ENCODE data around the gene LECT2. TPM values are rescaled to one million over a fixed set of nuclear protein-coding genes. Genes with fewer than 3 reads are reported as not detected.

Gene LECT2
- polyA plus RNA-seq, 1 donor (not counting 4 experiments of a cell fraction or from before 2014, with no cell fraction given) = not detected

DNA sequence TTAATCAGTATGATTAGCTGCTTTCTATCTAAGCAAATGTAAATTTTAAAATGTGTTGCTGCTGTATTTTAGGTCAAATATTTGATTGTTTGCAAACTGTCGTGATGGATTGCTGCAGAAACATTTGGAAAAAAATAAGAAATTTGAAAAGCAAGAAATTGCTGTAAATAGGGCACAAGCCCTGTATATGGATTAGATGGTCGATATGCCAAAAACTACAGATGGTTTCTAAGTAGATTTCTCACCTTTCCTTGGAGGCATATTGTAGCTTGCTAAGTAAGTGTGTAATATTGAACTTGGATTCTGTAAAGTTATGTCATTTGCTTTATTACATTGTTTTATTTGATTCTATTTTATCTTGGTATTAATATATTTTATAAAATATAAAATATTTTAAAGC lies 13.1 kb downstream of the LECT2 start:
- no peak overlapping the region for H3K27ac ChIP-seq (ENCODE audit: control insufficient read depth, insufficient read depth, low read length)
- peaks cover 5% of the 10 kb centered on the region for H3K27me3 ChIP-seq (ENCODE audit: control insufficient read depth, extremely low read depth, insufficient read depth, low read length)
- no peaks in the 10 kb centered on the region for H3K36me3 ChIP-seq (ENCODE audit: control insufficient read depth in 2 of 2, extremely low read depth in 1 of 2, insufficient read depth in 2 of 2, low read length in 2 of 2)
- FAIRE-seq = no peak
- no peak overlapping the region for H3K9ac ChIP-seq (ENCODE audit: control insufficient read depth, extremely low read depth, insufficient read depth, low read length)
- no peaks in the 10 kb centered on the region for H4K20me1 ChIP-seq (ENCODE audit: control insufficient read depth, extremely low read depth, insufficient read depth, low read length)
- H3K4me2 ChIP-seq (ENCODE audit: control insufficient read depth, extremely low read depth, insufficient read depth, low read depth, low read length) = no peak overlapping the region
- H3K79me2 ChIP-seq (ENCODE audit: control insufficient read depth, insufficient read depth, low read length) = no peaks in the 10 kb centered on the region
- dilution Hi-C loops (cut with MboI; ENCODE audit: extremely low pct_ligation_motif_present, low sequenced_read_pairs) = no loop called here
- H3K4me1 ChIP-seq (ENCODE audit: control insufficient read depth, extremely low read depth, insufficient read depth, low read length) = no peaks in the 10 kb centered on the region
- DNase-seq (ENCODE audit: low read depth, low spot score) = no peak
- H3K9me1 ChIP-seq (ENCODE audit: control insufficient read depth, extremely low read depth, insufficient read depth, low read length) = no peaks in the 10 kb centered on the region
- no peak overlapping the region for H3K4me3 ChIP-seq (ENCODE audit: control insufficient read depth in 2 of 3, extremely low read depth in 1 of 3, insufficient read depth in 2 of 3, low read depth in 1 of 3, low read length in 3 of 3)
- no peak overlapping the region for H2AFZ ChIP-seq (ENCODE audit: control insufficient read depth, low read length)
- TF ChIP-seq, protein P1, sequence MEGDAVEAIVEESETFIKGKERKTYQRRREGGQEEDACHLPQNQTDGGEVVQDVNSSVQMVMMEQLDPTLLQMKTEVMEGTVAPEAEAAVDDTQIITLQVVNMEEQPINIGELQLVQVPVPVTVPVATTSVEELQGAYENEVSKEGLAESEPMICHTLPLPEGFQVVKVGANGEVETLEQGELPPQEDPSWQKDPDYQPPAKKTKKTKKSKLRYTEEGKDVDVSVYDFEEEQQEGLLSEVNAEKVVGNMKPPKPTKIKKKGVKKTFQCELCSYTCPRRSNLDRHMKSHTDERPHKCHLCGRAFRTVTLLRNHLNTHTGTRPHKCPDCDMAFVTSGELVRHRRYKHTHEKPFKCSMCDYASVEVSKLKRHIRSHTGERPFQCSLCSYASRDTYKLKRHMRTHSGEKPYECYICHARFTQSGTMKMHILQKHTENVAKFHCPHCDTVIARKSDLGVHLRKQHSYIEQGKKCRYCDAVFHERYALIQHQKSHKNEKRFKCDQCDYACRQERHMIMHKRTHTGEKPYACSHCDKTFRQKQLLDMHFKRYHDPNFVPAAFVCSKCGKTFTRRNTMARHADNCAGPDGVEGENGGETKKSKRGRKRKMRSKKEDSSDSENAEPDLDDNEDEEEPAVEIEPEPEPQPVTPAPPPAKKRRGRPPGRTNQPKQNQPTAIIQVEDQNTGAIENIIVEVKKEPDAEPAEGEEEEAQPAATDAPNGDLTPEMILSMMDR (optimal IDR thresholded peaks at IDR 0.05 in 1 of 3, IDR thresholded peaks at IDR 0.05 in 1 of 3, conservative IDR thresholded peaks at IDR 0.05 in 1 of 3; ENCODE audit: extremely low read depth in 1 of 3, insufficient read depth in 2 of 3, low read length in 3 of 3) = no peak
- TF ChIP-seq EZH2 (IDR thresholded peaks at IDR 0.05; ENCODE audit: low read length) = no peak
- H3K9me3 ChIP-seq (ENCODE audit: control insufficient read depth, low read depth, low read length) = no peaks in the 10 kb centered on the region

DNA sequence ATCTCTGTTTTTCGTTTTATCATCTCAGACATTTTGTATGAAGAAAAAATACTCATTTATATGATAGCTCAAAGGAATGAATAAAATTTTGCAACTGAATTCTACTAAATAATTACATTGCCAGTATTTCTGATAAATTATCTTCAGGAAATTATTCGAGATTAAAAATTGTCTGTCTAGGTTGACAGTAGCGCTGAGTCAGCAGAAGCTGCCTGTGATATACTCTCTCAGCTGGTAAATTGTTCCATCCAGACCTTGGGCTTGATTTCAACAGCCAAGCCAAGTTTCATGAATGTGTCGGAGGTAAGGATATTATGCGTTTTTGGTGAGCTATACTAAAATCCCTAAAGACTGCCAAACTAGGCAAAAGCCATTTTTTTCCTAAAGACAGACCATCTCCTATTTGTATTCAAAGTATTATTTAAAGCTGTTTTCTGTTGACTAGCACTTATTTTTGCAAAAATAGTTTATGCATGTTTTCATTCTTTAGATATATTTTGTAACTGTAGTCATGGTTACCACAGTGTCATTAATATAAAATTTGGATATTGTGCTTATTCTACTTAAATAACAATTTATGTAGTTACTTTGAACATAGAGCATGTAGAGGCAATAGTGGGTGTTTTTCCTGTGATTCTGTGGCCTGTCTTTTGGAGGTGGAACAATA lies 17.4 kb downstream of the LECT2 start:
- H3K4me3 ChIP-seq (ENCODE audit: control insufficient read depth in 2 of 3, extremely low read depth in 1 of 3, insufficient read depth in 2 of 3, low read depth in 1 of 3, low read length in 3 of 3) = no peak overlapping the region
- no peaks in the 10 kb centered on the region for H3K9me3 ChIP-seq (ENCODE audit: control insufficient read depth, low read depth, low read length)
- peaks cover 15% of the 10 kb centered on the region for H3K27me3 ChIP-seq (ENCODE audit: control insufficient read depth, extremely low read depth, insufficient read depth, low read length)
- dilution Hi-C loops (cut with MboI; ENCODE audit: extremely low pct_ligation_motif_present, low sequenced_read_pairs) = no loop called here
- H3K79me2 ChIP-seq (ENCODE audit: control insufficient read depth, insufficient read depth, low read length) = no peaks in the 10 kb centered on the region
- no peak for TF ChIP-seq EZH2 (IDR thresholded peaks at IDR 0.05; ENCODE audit: low read length)
- TF ChIP-seq, protein P1 (optimal IDR thresholded peaks at IDR 0.05 in 1 of 3, IDR thresholded peaks at IDR 0.05 in 1 of 3, conservative IDR thresholded peaks at IDR 0.05 in 1 of 3; ENCODE audit: extremely low read depth in 1 of 3, insufficient read depth in 2 of 3, low read length in 3 of 3) = no peak
- no peak overlapping the region for H3K4me2 ChIP-seq (ENCODE audit: control insufficient read depth, extremely low read depth, insufficient read depth, low read depth, low read length)
- no peak overlapping the region for H3K27ac ChIP-seq (ENCODE audit: control insufficient read depth, insufficient read depth, low read length)
- H3K36me3 ChIP-seq (ENCODE audit: control insufficient read depth in 2 of 2, extremely low read depth in 1 of 2, insufficient read depth in 2 of 2, low read length in 2 of 2) = no peaks in the 10 kb centered on the region
- H3K4me1 ChIP-seq (ENCODE audit: control insufficient read depth, extremely low read depth, insufficient read depth, low read length) = no peaks in the 10 kb centered on the region
- no peak overlapping the region for H2AFZ ChIP-seq (ENCODE audit: control insufficient read depth, low read length)
- H3K9ac ChIP-seq (ENCODE audit: control insufficient read depth, extremely low read depth, insufficient read depth, low read length) = no peak overlapping the region
- H3K9me1 ChIP-seq (ENCODE audit: control insufficient read depth, extremely low read depth, insufficient read depth, low read length) = no peaks in the 10 kb centered on the region
- no peak for FAIRE-seq
- H4K20me1 ChIP-seq (ENCODE audit: control insufficient read depth, extremely low read depth, insufficient read depth, low read length) = no peaks in the 10 kb centered on the region
- no peak for DNase-seq (ENCODE audit: low read depth, low spot score)
